Esophagus squamous epithelium (tissue), 4 donors: ENCODE measurements around the gene PPP1R2B.

ENCODE experiments used
- CTCF ChIP-seq, 6 experiments: fragments of 450-650 bp in 4 of 6; fragments of 200-600 bp in 2 of 6; sonication (generic) in 2 of 6; IDR thresholded peaks; one replicate each; pipeline ENCODE4 v1.5.1; 2016 to 2019; ENCODE audit warnings: antibody characterized with exemption in 6 of 6, mild to moderate bottlenecking in 4 of 6, moderate library complexity in 4 of 6
- POLR2A ChIP-seq, 4 donors: fragments of 450-650 bp; IDR thresholded peaks; one replicate each; pipeline ENCODE4 v1.6.1; 2017; ENCODE audit warnings: antibody characterized with exemption in 4 of 4, mild to moderate bottlenecking in 4 of 4, moderate library complexity in 3 of 4

- TF ChIP-seq CTCF (IDR thresholded peaks at IDR 0.05), result no peak
- TF ChIP-seq POLR2A (IDR thresholded peaks at IDR 0.05), result no peak
Measured at GRCh38 chr5:156824241-156824640, 25.9 kb upstream of the PPP1R2B start.
